Psoas muscle (tissue), 8 donors: ENCODE results near the gene STXBP6. TPM values are rescaled to one million over a fixed set of nuclear protein-coding genes. Genes with fewer than 3 reads are reported as not detected.

Experiments used
- ATAC-seq, 4 donors: fragments of 200-7000 bp; cut with Tn5 transposase; one replicate each; pipeline ENCODE4 v1.9.1; 2020; ENCODE audit warnings: moderate library complexity in 3 of 4, mild to moderate bottlenecking in 2 of 4
- DNase-seq, 2 donors: peaks; one replicate each; pipeline ENCODE4 v3.0.0-alpha.2; 2020
- H3K27ac ChIP-seq: fragments of 200-600 bp; one replicate; pipeline ENCODE4 v1.8.0; 2022
- H3K27me3 ChIP-seq, 3 donors: fragments of 200-600 bp in 1 of 3; one replicate each; pipeline versions ENCODE4 v1.6.1 to v1.8.0; 2013 to 2022; ENCODE audit warnings: low read length in 2 of 3, mild to moderate bottlenecking in 2 of 3, moderate library complexity in 1 of 3; ENCODE audit not compliant: insufficient read depth in 3 of 3
- H3K36me3 ChIP-seq, 2 donors: fragments of 200-600 bp in 1 of 2; one replicate each; pipeline versions ENCODE4 v1.6.1 to v1.8.0; 2013 to 2022; ENCODE audit warnings: low read depth in 1 of 2, mild to moderate bottlenecking in 1 of 2, moderate library complexity in 1 of 2; ENCODE audit not compliant: insufficient read depth in 1 of 2
- H3K4me1 ChIP-seq: fragments of 200-600 bp; one replicate; pipeline ENCODE4 v1.8.0; 2022
- H3K4me3 ChIP-seq: fragments of 200-600 bp; one replicate; pipeline ENCODE4 v1.8.0; 2022; ENCODE audit warnings: mild to moderate bottlenecking
- H3K9me3 ChIP-seq: fragments of 200-600 bp; one replicate; pipeline ENCODE4 v1.8.0; 2022
- WGBS, 3 donors: extraction: QIAGEN DNeasy Blood & Tissue Kit; methylation state at CpG; one replicate each; pipeline versions ENCODE4 v1.1.6 to v1.1.7; 2013; 5-methylcytosine and 5-hydroxymethylcytosine counted together
- intact Hi-C, 2 donors: fragments of 100-400 bp; cut with DNase I; formaldehyde crosslinking; loops; one replicate each; pipeline versions ENCODE4 v1.11.0 to v1.14.2; 2022
- polyA plus RNA-seq, 3 donors: library from polyadenylated mRNA; stranded (reverse); fragments of 200-250 nt; gene quantifications; one replicate each; pipeline ENCODE4 v1.2.3, GENCODE V29; 2013
- total RNA-seq, 4 donors: library from RNA; stranded (reverse); fragmentation: NEBNext Ultra II Directional in 2 of 4; extraction: Animal tissue kit (Norgen Biotek cat#: 25700) in 2 of 4; gene quantifications; one replicate each; pipeline versions ENCODE4 v1.2.1 to v1.2.4, GENCODE V29; 2021 to 2023
- TF ChIP-seq, protein P1 (sequence below): fragments of 200-600 bp; IDR thresholded peaks from one replicate; pipeline ENCODE4 v1.8.0; 2022; ENCODE audit warnings: antibody characterized with exemption
- donor health status: healthy with polysubstance abuse.
- donor health status: DM: no; HTN: no; CAD: no; lungs with moderate emphysema.
- donor health status: Bipolar disorder and iron deficiency.
- donor health status: healthy.
- donor health status: DM: yes; HTN: yes; CAD: no.
- donor health status: DM: no; HTN: no; CAD: no.
- donor health status: DM: no; HTN: no; CAD: no.
- donor health status: DM: yes; HTN: yes; CAD: no.

The STXBP6 gene
- total and polyA plus RNA-seq, 7 donors = 1.1 to 3.5 (median 2.2) TPM

DNA sequence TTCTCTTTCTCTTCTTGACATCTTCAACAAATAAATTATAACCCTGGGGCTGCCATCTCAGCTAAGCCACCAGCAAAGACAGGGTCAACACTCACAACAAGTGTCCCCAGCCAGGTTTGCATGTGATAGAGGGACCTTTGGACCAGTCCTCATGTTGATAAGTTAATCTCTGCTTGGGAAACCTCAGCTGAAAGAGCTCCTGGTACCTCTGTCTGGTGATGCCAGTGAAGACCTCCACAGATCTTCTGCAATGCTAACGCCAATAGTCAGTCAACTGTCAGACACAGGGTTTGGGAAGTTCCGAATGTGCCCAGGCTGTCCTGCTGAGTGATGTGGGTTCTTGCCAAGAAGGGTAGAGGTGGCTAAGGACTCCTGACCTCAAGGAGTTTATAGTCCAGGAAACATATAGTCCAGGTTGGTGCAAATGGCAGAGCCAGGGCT is 236.1 kb downstream of the STXBP6 start:
- H3K27ac ChIP-seq = no peak overlapping the region
- intact Hi-C loops = no loop called here
- DNase-seq (no peak), ATAC-seq (no peak)
- 98 to 100% (median 100%) methylated on average over 2 of the region's 2 CpGs for WGBS, 3 donors
- no peaks in the 10 kb centered on the region for H3K36me3 ChIP-seq
- TF ChIP-seq, protein P1, sequence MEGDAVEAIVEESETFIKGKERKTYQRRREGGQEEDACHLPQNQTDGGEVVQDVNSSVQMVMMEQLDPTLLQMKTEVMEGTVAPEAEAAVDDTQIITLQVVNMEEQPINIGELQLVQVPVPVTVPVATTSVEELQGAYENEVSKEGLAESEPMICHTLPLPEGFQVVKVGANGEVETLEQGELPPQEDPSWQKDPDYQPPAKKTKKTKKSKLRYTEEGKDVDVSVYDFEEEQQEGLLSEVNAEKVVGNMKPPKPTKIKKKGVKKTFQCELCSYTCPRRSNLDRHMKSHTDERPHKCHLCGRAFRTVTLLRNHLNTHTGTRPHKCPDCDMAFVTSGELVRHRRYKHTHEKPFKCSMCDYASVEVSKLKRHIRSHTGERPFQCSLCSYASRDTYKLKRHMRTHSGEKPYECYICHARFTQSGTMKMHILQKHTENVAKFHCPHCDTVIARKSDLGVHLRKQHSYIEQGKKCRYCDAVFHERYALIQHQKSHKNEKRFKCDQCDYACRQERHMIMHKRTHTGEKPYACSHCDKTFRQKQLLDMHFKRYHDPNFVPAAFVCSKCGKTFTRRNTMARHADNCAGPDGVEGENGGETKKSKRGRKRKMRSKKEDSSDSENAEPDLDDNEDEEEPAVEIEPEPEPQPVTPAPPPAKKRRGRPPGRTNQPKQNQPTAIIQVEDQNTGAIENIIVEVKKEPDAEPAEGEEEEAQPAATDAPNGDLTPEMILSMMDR = no peak
- H3K27me3 ChIP-seq = no peaks in the 10 kb centered on the region
- no peak overlapping the region for H3K4me3 ChIP-seq
- H3K4me1 ChIP-seq = peaks cover 5% of the 10 kb centered on the region
- no peaks in the 10 kb centered on the region for H3K9me3 ChIP-seq

DNA sequence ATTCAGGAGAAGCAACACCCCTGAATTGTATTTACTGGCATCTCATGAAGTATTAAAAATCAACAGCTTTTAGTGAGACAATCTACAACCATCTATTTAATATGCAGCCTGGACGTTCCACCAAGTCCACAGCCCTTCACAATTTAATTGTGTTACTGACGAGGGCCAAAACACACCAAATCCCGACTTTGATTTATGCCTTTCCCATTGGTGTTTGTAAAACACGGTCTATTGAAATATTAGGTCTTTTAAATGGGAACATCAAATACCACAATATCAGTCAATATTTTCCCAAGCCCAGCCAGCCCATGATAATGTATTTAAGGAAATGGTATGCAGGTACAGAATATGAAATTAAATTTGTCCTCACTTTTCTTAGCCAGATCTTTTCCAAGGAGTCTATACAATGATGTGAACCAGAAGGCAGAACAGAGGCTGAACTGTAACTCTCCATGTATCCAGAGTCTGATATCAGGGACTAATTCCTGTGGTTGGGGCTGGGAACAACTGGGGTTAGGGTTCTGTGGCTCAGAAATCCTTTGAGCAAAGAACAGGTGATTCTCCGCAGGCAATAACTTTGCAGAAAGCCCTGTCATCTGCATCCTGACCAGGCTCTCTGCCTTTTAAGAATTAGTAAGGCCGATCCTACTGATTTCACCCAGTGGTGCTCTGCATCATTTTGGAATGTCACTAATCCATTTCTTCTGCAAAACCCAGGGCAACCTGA is 236.7 kb downstream of the STXBP6 start:
- Histone ChIP-seq H3K27me3 (no peaks in the 10 kb centered on the region), H3K4me3 (no peak overlapping the region), H3K36me3 (no peaks in the 10 kb centered on the region), H3K4me1 (peaks cover 5% of the 10 kb centered on the region), H3K9me3 (no peaks in the 10 kb centered on the region), H3K27ac (no peak overlapping the region)
- intact Hi-C loops = no loop called here
- DNase-seq (no peak), ATAC-seq (no peak)
- WGBS, 3 donors = 61 to 83% (median 77%) methylated on average over 6 of the region's 6 CpGs
- TF ChIP-seq, protein P1 = no peak

DNA sequence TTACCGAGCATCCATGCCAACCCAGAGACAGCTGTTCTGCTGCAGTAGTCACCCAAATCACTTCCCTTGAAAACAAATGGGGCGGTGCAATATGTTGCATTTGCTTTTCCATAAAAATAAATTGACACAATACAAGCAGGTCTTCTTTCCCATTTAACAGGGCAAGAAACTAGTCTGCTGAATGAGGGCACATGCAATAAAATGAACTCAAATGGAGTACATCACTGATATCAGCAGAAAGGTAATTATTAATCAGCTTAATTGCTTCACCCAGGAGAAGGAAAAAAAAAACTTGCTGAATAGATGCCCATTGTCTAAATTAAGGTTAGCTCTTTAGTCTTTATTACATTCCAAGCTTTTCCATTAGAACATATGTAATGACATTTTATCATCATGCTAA is 240.8 kb downstream of the STXBP6 start:
- TF ChIP-seq, protein P1 = no peak
- intact Hi-C loops = loop anchor here (5.0 kb wide), 1 partner anchor 323 kb away; no protein-coding TSS in a partner anchor
- no peak for ATAC-seq

DNA sequence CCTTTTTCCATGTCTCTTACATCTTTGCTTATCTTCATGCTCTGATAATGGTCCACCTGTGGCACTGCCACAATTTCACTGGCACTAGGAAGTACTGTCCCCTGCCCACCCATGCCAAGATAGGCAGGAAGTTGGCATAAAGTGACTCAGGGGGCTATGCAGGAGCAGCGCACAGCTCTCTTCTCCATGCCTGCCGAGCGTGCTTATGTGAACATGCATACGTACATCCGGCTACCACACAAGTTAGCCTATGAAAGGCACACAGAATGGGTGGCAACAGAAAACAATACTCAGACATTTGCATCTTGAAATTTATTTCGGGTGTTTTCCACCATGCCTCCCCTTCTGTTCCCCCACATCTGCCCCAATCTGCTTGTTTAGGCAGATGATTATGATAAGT is 241.5 kb downstream of the STXBP6 start:
- no peaks in the 10 kb centered on the region for H3K36me3 ChIP-seq
- H3K27ac ChIP-seq = no peak overlapping the region
- WGBS, 3 donors = 88 to 96% (median 95%) methylated on average over 6 of the region's 6 CpGs
- no peak for ATAC-seq
- H3K4me1 ChIP-seq = no peaks in the 10 kb centered on the region
- H3K4me3 ChIP-seq = no peak overlapping the region
- intact Hi-C loops = loop anchor here (5.0 kb wide), 1 partner anchor 324 kb away; no protein-coding TSS in a partner anchor
- no peak for DNase-seq
- no peaks in the 10 kb centered on the region for H3K27me3 ChIP-seq
- TF ChIP-seq, protein P1 = no peak
- no peaks in the 10 kb centered on the region for H3K9me3 ChIP-seq

More for the DNA sequence above, 240.8 kb downstream of the STXBP6 start:
- Histone ChIP-seq H3K27ac (no peak overlapping the region), H3K36me3 (no peaks in the 10 kb centered on the region), H3K27me3 (no peaks in the 10 kb centered on the region), H3K4me3 (no peak overlapping the region), H3K9me3 (no peaks in the 10 kb centered on the region), H3K4me1 (no peaks in the 10 kb centered on the region)
- DNase-seq = no peak
- 25 to 49% (median 38%) methylated on average over 2 of the region's 2 CpGs for WGBS, 3 donors
